Measurements from ENCODE around the gene DNASE1L3.
"Not testable (repeated sequence)": the region's sequence is repeated elsewhere in the genome, so short reads cannot be mapped to it uniquely, and the experiment has no call there.

Gene DNASE1L3

GRCh38 chr3:58202917-58203360 is 7.8 kb downstream of the DNASE1L3 start:
- TF ChIP-seq EZH2phosphoT487 (IDR thresholded peaks at IDR 0.05; ENCODE audit: borderline replicate concordance, low read length) = no peak
- TF ChIP-seq, protein P1, sequence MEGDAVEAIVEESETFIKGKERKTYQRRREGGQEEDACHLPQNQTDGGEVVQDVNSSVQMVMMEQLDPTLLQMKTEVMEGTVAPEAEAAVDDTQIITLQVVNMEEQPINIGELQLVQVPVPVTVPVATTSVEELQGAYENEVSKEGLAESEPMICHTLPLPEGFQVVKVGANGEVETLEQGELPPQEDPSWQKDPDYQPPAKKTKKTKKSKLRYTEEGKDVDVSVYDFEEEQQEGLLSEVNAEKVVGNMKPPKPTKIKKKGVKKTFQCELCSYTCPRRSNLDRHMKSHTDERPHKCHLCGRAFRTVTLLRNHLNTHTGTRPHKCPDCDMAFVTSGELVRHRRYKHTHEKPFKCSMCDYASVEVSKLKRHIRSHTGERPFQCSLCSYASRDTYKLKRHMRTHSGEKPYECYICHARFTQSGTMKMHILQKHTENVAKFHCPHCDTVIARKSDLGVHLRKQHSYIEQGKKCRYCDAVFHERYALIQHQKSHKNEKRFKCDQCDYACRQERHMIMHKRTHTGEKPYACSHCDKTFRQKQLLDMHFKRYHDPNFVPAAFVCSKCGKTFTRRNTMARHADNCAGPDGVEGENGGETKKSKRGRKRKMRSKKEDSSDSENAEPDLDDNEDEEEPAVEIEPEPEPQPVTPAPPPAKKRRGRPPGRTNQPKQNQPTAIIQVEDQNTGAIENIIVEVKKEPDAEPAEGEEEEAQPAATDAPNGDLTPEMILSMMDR (IDR thresholded peaks at IDR 0.05; ENCODE audit: low read depth, low read length, poor library complexity, severe bottlenecking) = no peak
- no peak overlapping the region for H3K27ac ChIP-seq (ENCODE audit: low read depth, low read length)

GRCh38 chr3:58201451-58201850 is 9.3 kb downstream of the DNASE1L3 start:
- not testable (repeated sequence) for H3K27me3 ChIP-seq (ENCODE audit: control insufficient read depth, low read length); H3K9me2 ChIP-seq (replicated peaks; ENCODE audit: control insufficient read depth, low read length); H3K79me2 ChIP-seq (ENCODE audit: control insufficient read depth, low read length); H3K4me3 ChIP-seq (ENCODE audit: low read length); H3K36me3 ChIP-seq (ENCODE audit: control insufficient read depth, low read length); H3F3A ChIP-seq (ENCODE audit: control insufficient read depth, insufficient read depth); H4K20me1 ChIP-seq (ENCODE audit: control insufficient read depth, insufficient read depth, low read depth, low read length); H3K9me3 ChIP-seq (ENCODE audit: control insufficient read depth, insufficient read depth, low read length)
- Histone ChIP-seq H3K4me1 (ENCODE audit: control insufficient read depth, low read length) (peaks cover 65% of the 10 kb centered on the region), H3K4me2 (ENCODE audit: low read length) (peak overlapping the region; percentile 21), H3K27ac (ENCODE audit: low read depth, low read length) (peak overlapping the region; percentile 28)

More at GRCh38 chr3:58202917-58203360, 7.8 kb downstream of the DNASE1L3 start:
- Histone ChIP-seq H3K4me3 (ENCODE audit: low read length) (no peak overlapping the region), H4K20me1 (ENCODE audit: control insufficient read depth, insufficient read depth, low read depth, low read length) (no peaks in the 10 kb centered on the region), H3K79me2 (ENCODE audit: control insufficient read depth, low read length) (no peaks in the 10 kb centered on the region), H3K27me3 (ENCODE audit: control insufficient read depth, low read length) (no peaks in the 10 kb centered on the region), H3K4me1 (ENCODE audit: control insufficient read depth, low read length) (peaks cover 50% of the 10 kb centered on the region), H3F3A (ENCODE audit: control insufficient read depth, insufficient read depth) (peaks cover 2% of the 10 kb centered on the region; the same call in 1 of the 2 replicates), H3K9me3 (ENCODE audit: control insufficient read depth, insufficient read depth, low read length) (peaks cover 2% of the 10 kb centered on the region; the same call in 1 of the 2 replicates), H3K36me3 (ENCODE audit: control insufficient read depth, low read length) (no peaks in the 10 kb centered on the region), H3K9me2 (replicated peaks; ENCODE audit: control insufficient read depth, low read length) (no peaks in the 10 kb centered on the region), H3K4me2 (ENCODE audit: low read length) (peak overlapping the region; percentile 14; the same call in 1 of the 2 replicates)

GRCh38 chr3:58200846-58201355 is 9.9 kb downstream of the DNASE1L3 start:
- no peaks in the 10 kb centered on the region for H3K79me2 ChIP-seq (ENCODE audit: control insufficient read depth, low read length)
- no peaks in the 10 kb centered on the region for H3K9me2 ChIP-seq (replicated peaks; ENCODE audit: control insufficient read depth, low read length)
- peaks cover 5% of the 10 kb centered on the region for H3K9me3 ChIP-seq (ENCODE audit: control insufficient read depth, insufficient read depth, low read length)
- H3F3A ChIP-seq (ENCODE audit: control insufficient read depth, insufficient read depth) = peaks cover 9% of the 10 kb centered on the region
- H3K27me3 ChIP-seq (ENCODE audit: control insufficient read depth, low read length) = no peaks in the 10 kb centered on the region
- H3K4me3 ChIP-seq (ENCODE audit: low read length) = peak overlapping the region; percentile 47
- no peak for TF ChIP-seq EZH2phosphoT487 (IDR thresholded peaks at IDR 0.05; ENCODE audit: borderline replicate concordance, low read length)
- TF ChIP-seq, protein P1 (IDR thresholded peaks at IDR 0.05; ENCODE audit: low read depth, low read length, poor library complexity, severe bottlenecking) = no peak
- no peaks in the 10 kb centered on the region for H3K36me3 ChIP-seq (ENCODE audit: control insufficient read depth, low read length)
- H3K27ac ChIP-seq (ENCODE audit: low read depth, low read length) = peak overlapping the region; percentile 28
- H3K4me1 ChIP-seq (ENCODE audit: control insufficient read depth, low read length) = peaks cover 68% of the 10 kb centered on the region
- H4K20me1 ChIP-seq (ENCODE audit: control insufficient read depth, insufficient read depth, low read depth, low read length) = no peaks in the 10 kb centered on the region
- H3K4me2 ChIP-seq (ENCODE audit: low read length) = peak overlapping the region; percentile 66

- no peaks in the 10 kb centered on the region for H3K79me2 ChIP-seq (ENCODE audit: control insufficient read depth, low read length)
- peak overlapping the region; percentile 66 for H3K4me2 ChIP-seq (ENCODE audit: low read length)
- peaks cover 70% of the 10 kb centered on the region for H3K4me1 ChIP-seq (ENCODE audit: control insufficient read depth, low read length)
- no peaks in the 10 kb centered on the region for H4K20me1 ChIP-seq (ENCODE audit: control insufficient read depth, insufficient read depth, low read depth, low read length)
- peaks cover 7% of the 10 kb centered on the region for H3F3A ChIP-seq (ENCODE audit: control insufficient read depth, insufficient read depth)
- H3K36me3 ChIP-seq (ENCODE audit: control insufficient read depth, low read length) = no peaks in the 10 kb centered on the region
- H3K9me3 ChIP-seq (ENCODE audit: control insufficient read depth, insufficient read depth, low read length) = peaks cover 8% of the 10 kb centered on the region
- TF ChIP-seq EZH2phosphoT487 (IDR thresholded peaks at IDR 0.05; ENCODE audit: borderline replicate concordance, low read length) = no peak
- TF ChIP-seq, protein P1 (IDR thresholded peaks at IDR 0.05; ENCODE audit: low read depth, low read length, poor library complexity, severe bottlenecking) = no peak
- no peak overlapping the region for H3K27ac ChIP-seq (ENCODE audit: low read depth, low read length)
- H3K27me3 ChIP-seq (ENCODE audit: control insufficient read depth, low read length) = no peaks in the 10 kb centered on the region
- H3K4me3 ChIP-seq (ENCODE audit: low read length) = peak overlapping the region; percentile 47
- H3K9me2 ChIP-seq (replicated peaks; ENCODE audit: control insufficient read depth, low read length) = no peaks in the 10 kb centered on the region
Measured at GRCh38 chr3:58200121-58200709, 10.6 kb downstream of the DNASE1L3 start.
